Esophagus muscularis mucosa (tissue), 3 donors: Measurements from ENCODE around the gene BEST1.

Experiments used
- CTCF ChIP-seq, 3 experiments: fragments of 200-600 bp in 2 of 3; fragments of 450-650 bp in 1 of 3; sonication (generic) in 2 of 3; IDR thresholded peaks; one replicate each; pipeline ENCODE4 v1.5.1; 2017 to 2019; ENCODE audit warnings: antibody characterized with exemption in 3 of 3, mild to moderate bottlenecking in 2 of 3, moderate library complexity in 1 of 3
- POLR2A ChIP-seq: fragments of 450-650 bp; IDR thresholded peaks from one replicate; pipeline ENCODE4 v1.6.1; 2017; ENCODE audit warnings: antibody characterized with exemption, moderate library complexity, mild to moderate bottlenecking, low read depth
- POLR2AphosphoS5 ChIP-seq, 2 donors: sonication (generic); formaldehyde crosslinking; IDR thresholded peaks; one replicate each; pipeline ENCODE4 v1.6.1; 2017; ENCODE audit warnings: antibody characterized with exemption in 2 of 2

- TF ChIP-seq CTCF (IDR thresholded peaks at IDR 0.05): no peak
- TF ChIP-seq POLR2A: no peak
- TF ChIP-seq POLR2AphosphoS5 (IDR thresholded peaks at IDR 0.05): peak in 1 of 2 donors; percentile 23
Observed at GRCh38 chr11:61978703-61979661, 28.8 kb downstream of the BEST1 start.
